ENCODE results near the gene NMNAT2. TPM values are rescaled to one million over a fixed set of nuclear protein-coding genes. Genes with fewer than 3 reads are reported as not detected.

NMNAT2 gene
- total and polyA plus RNA-seq, 2 of the 13 experiments (the other 11 are each of a cell fraction or from before 2014, with no cell fraction given), result not detected

- ChIA-PET CTCF (ENCODE audit: low intra/inter-chr PET ratio, low total read pairs) (no interaction called here), POLR2A (no interaction called here)
- no peaks in the 10 kb centered on the region for H3K4me1 ChIP-seq (ENCODE audit: insufficient read depth, low read length)
- no peaks in the 10 kb centered on the region for H4K20me1 ChIP-seq (ENCODE audit: insufficient read depth, low read length)
- DNase-seq (ENCODE audit: low spot score) (no peak), FAIRE-seq (no peak), ATAC-seq (no peak)
- no TSS peak for BruUV-seq (replicated peaks)
- H3K36me3 ChIP-seq (replicated peaks in 1 of 2; ENCODE audit: control insufficient read depth in 1 of 2, insufficient read depth in 2 of 2, low read length in 2 of 2), result no peaks in the 10 kb centered on the region
- H3K9ac ChIP-seq (ENCODE audit: insufficient read depth, low read depth, low read length), result no peak overlapping the region
- no peaks in the 10 kb centered on the region for H3K79me2 ChIP-seq (ENCODE audit: insufficient read depth, low read length)
- no peak overlapping the region for H2AFZ ChIP-seq (ENCODE audit: low read length)
- no peak overlapping the region for H3K4me3 ChIP-seq (replicated peaks in 1 of 3; ENCODE audit: insufficient read depth in 1 of 3, low read depth in 2 of 3, low read length in 3 of 3)
- H3K27ac ChIP-seq (ENCODE audit: extremely low read length, insufficient read depth, low read length), result no peak overlapping the region
- TF ChIP-seq NR2F1 (CRISPR knock-in tag; IDR thresholded peaks at IDR 0.05) (no peak), ZNF558 (CRISPR knock-in tag; IDR thresholded peaks at IDR 0.05; ENCODE audit: borderline replicate concordance) (no peak), MED13 (CRISPR knock-in tag; IDR thresholded peaks at IDR 0.05) (no peak)
- 0% methylated on average over 1 of the region's 2 CpGs for WGBS (ENCODE audit: low lambda C conversion rate)
- H3K9me3 ChIP-seq (ENCODE audit: low read length), result no peaks in the 10 kb centered on the region
- intact Hi-C loops (cut with micrococcal nuclease; ENCODE audit: unreplicated experiment) (no loop called here), in situ Hi-C loops (cut with HindIII; ENCODE audit: extremely low pct_ligation_motif_present, low pct_unique_long_range_greater_than_20kb) (no loop called here)
- H3K27me3 ChIP-seq (ENCODE audit: control insufficient read depth in 1 of 2, insufficient read depth in 2 of 2, low read length in 2 of 2), result peaks cover 0 to 15% of the 10 kb centered on the region in 2 experiments; a peak in 2 of 5 replicates
- no peak overlapping the region for H3K4me2 ChIP-seq (ENCODE audit: low read depth, low read length)
Observed at GRCh38 chr1:183365676-183366075, 52.5 kb downstream of the NMNAT2 start.

GRCh38 chr1:183365093-183365492, 53.1 kb downstream of the NMNAT2 start:
- Histone ChIP-seq H2AFZ (ENCODE audit: low read length) (no peak overlapping the region), H4K20me1 (ENCODE audit: insufficient read depth, low read length) (no peaks in the 10 kb centered on the region), H3K27me3 (ENCODE audit: control insufficient read depth in 1 of 2, insufficient read depth in 2 of 2, low read length in 2 of 2) (peaks cover 0 to 15% of the 10 kb centered on the region in 2 experiments; a peak in 2 of 5 replicates), H3K4me1 (ENCODE audit: insufficient read depth, low read length) (no peaks in the 10 kb centered on the region), H3K9me3 (ENCODE audit: low read length) (no peaks in the 10 kb centered on the region), H3K4me3 (replicated peaks in 1 of 3; ENCODE audit: insufficient read depth in 1 of 3, low read depth in 2 of 3, low read length in 3 of 3) (no peak overlapping the region), H3K79me2 (ENCODE audit: insufficient read depth, low read length) (no peaks in the 10 kb centered on the region), H3K4me2 (ENCODE audit: low read depth, low read length) (no peak overlapping the region), H3K9ac (ENCODE audit: insufficient read depth, low read depth, low read length) (no peak overlapping the region), H3K27ac (ENCODE audit: extremely low read length, insufficient read depth, low read length) (no peak overlapping the region), H3K36me3 (replicated peaks in 1 of 2; ENCODE audit: control insufficient read depth in 1 of 2, insufficient read depth in 2 of 2, low read length in 2 of 2) (no peaks in the 10 kb centered on the region)
- ChIA-PET CTCF (ENCODE audit: low intra/inter-chr PET ratio, low total read pairs) (no interaction called here), POLR2A (no interaction called here)
- intact Hi-C loops (cut with micrococcal nuclease; ENCODE audit: unreplicated experiment), result no loop called here
- FAIRE-seq (no peak), DNase-seq (ENCODE audit: low spot score) (no peak), ATAC-seq (no peak)
- BruUV-seq (replicated peaks), result no TSS peak
- in situ Hi-C loops (cut with HindIII; ENCODE audit: extremely low pct_ligation_motif_present, low pct_unique_long_range_greater_than_20kb), result no loop called here
- WGBS (ENCODE audit: low lambda C conversion rate), result 43% methylated on average over 4 of the region's 4 CpGs
- no peak for TF ChIP-seq ZNF317 (CRISPR knock-in tag; IDR thresholded peaks at IDR 0.05)
- no peak for TF ChIP-seq ZNF781 (CRISPR knock-in tag; IDR thresholded peaks at IDR 0.05; ENCODE audit: borderline replicate concordance, not compliant biosample characterization)
- TF ChIP-seq HNRNPK (IDR thresholded peaks at IDR 0.05; ENCODE audit: low read depth, low read length, poor library complexity, severe bottlenecking), result no peak
- TF ChIP-seq SIX1 (CRISPR knock-in tag; IDR thresholded peaks at IDR 0.05; ENCODE audit: borderline replicate concordance), result no peak
- no peak for TF ChIP-seq GMEB2 (CRISPR knock-in tag; IDR thresholded peaks at IDR 0.05; ENCODE audit: low read depth)
- TF ChIP-seq RFXANK (CRISPR knock-in tag; IDR thresholded peaks at IDR 0.05), result no peak
- no peak for TF ChIP-seq FUBP1 (CRISPR knock-in tag; IDR thresholded peaks at IDR 0.05; ENCODE audit: borderline replicate concordance)
- TF ChIP-seq SNAI1 (CRISPR knock-in tag; IDR thresholded peaks at IDR 0.05; ENCODE audit: borderline replicate concordance), result no peak
- TF ChIP-seq ZNF558 (CRISPR knock-in tag; IDR thresholded peaks at IDR 0.05; ENCODE audit: borderline replicate concordance), result no peak

All from HepG2 (cell line).